NCI-H1092 treated with DMSO at 0.1 percent for 48 hours (cell line): ENCODE measurements around the gene POU4F1.

Experiments used
- DNase-seq: peaks from one replicate; lab custom pipeline; 2025; lab: John Stamatoyannopoulos, UW

POU4F1 gene

GRCh38 chr13:78592584-78592983 lies 10.8 kb downstream of the POU4F1 start:
- no peak for DNase-seq

- DNase-seq, result no peak
Observed at GRCh38 chr13:78589206-78589605, 14.1 kb downstream of the POU4F1 start.

- DNase-seq, result no peak
Observed at GRCh38 chr13:78587395-78587794, 16.0 kb downstream of the POU4F1 start.

GRCh38 chr13:78586706-78587105 lies 16.6 kb downstream of the POU4F1 start:
- no peak for DNase-seq

- DNase-seq, result no peak
Observed at GRCh38 chr13:78576261-78576660, 27.1 kb downstream of the POU4F1 start.

- DNase-seq, result no peak
Observed at GRCh38 chr13:78572459-78572858, 30.9 kb downstream of the POU4F1 start.

DNA sequence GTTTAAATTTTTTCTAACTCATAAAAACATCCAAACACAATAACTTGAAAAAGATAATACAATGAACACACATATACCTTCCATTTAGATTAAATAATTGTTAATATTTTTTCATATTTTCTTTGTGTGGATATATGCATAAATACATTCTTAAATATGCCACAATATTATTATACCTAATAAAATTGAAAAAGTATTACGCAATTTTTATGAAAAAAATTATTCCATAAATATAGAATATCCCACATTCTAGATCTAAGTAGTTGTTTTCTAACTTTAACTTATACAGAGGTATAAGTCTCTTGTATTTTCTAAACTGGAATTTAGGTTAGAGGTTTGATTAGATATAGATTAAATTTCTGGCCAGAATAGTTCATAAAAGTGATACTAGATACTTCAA lies 34.3 kb downstream of the POU4F1 start:
- DNase-seq, result no peak

- DNase-seq, result no peak
Observed at GRCh38 chr13:78566631-78567030, 36.7 kb downstream of the POU4F1 start.

DNA sequence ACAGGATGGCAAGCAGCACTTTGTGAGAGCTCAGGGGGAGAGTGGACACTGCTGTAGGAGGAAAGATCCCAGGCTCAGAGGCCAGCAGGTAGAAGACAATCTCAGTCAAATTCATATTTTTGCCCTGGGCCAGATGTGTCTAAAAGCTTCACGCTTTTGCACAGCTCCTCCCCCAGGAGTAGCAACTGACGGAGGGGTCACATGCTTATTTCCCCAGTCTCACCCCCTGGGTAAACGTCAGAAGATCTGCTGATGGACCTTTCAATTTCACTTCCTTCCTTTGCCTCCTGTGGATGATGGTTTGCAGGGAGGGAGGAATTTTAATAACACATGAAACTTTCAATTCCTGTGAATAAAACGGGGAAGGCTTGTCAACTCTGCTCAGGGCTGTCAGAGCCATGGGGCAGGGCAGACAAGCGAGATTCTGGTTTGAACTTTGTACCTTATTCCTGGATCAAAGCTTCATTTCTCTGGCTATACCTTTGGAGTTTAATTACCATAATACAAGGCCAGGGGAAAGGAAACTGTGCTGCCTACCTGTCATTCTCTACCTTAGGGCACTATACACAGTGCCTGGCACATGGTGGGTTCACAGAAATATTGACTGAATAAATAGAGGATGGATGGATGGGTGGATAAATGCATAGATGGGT lies 41.0 kb downstream of the POU4F1 start:
- DNase-seq, result no peak
